Measurements from ENCODE around the gene SLC25A42. TPM values are rescaled to one million over a fixed set of nuclear protein-coding genes. Genes with fewer than 3 reads are reported as not detected.

The SLC25A42 gene
- total and polyA plus RNA-seq, 2 of the 13 experiments (the other 11 are each of a cell fraction or from before 2014, with no cell fraction given), result 12.8 to 18.3 TPM

DNA sequence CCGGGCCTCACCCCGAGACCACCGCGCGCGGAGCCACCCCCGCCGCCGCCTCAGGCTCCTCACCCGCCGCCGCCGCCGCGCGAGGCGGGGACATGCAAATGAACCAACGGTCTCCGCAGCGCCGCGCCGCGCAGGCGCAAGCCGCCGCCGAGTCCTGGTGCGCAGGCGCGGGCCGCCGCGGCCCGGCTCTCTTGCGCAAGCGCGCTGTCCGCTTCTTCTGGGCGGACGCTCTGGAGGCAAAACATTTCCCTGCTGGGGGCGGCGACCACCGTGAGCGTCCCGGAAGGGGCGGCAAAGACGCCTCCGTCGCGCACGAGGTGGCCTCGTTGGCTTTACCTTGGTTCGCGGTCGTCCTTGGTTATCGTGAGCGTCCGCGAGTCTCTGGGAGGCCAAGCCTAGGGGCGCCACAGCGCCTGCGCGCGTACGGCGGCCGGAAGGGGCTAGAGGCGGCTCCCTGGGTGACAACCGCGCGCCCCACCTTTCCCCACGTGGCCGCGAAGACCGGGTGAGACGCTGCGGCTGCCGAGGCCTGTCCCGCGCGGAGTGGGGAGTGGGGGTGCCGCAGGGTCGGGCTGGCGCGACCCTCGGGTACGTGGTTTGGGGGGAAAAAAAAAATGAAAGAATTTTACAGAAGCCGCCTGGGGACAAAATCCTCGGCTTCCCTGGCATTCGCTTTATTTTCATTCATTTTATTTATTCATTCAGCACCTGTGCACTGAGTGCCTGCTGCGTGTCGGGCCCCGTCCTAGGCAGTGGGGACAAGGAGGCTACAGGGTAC is 30.2 kb upstream of the SLC25A42 start, which contains the start of the genes ARMC6 and SUGP2 (continued):
- TF ChIP-seq, protein P1, sequence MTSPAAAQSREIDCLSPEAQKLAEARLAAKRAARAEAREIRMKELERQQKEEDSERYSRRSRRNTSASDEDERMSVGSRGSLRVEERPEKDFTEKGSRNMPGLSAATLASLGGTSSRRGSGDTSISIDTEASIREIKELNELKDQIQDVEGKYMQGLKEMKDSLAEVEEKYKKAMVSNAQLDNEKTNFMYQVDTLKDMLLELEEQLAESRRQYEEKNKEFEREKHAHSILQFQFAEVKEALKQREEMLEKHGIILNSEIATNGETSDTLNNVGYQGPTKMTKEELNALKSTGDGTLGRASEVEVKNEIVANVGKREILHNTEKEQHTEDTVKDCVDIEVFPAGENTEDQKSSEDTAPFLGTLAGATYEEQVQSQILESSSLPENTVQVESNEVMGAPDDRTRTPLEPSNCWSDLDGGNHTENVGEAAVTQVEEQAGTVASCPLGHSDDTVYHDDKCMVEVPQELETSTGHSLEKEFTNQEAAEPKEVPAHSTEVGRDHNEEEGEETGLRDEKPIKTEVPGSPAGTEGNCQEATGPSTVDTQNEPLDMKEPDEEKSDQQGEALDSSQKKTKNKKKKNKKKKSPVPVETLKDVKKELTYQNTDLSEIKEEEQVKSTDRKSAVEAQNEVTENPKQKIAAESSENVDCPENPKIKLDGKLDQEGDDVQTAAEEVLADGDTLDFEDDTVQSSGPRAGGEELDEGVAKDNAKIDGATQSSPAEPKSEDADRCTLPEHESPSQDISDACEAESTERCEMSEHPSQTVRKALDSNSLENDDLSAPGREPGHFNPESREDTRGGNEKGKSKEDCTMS (CRISPR knock-in tag; conservative IDR thresholded peaks at IDR 0.05), result no peak; the same call in 1 of the 2 replicates
- 0 out of 2 replicates have a peak, but pooled peaks have one; percentile 57 for TF ChIP-seq SP2 (CRISPR knock-in tag; IDR thresholded peaks at IDR 0.05)
- TF ChIP-seq, protein P2, sequence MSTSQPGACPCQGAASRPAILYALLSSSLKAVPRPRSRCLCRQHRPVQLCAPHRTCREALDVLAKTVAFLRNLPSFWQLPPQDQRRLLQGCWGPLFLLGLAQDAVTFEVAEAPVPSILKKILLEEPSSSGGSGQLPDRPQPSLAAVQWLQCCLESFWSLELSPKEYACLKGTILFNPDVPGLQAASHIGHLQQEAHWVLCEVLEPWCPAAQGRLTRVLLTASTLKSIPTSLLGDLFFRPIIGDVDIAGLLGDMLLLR (CRISPR knock-in tag; IDR thresholded peaks at IDR 0.05), result peak; percentile 97
- peak; percentile 57 for TF ChIP-seq SKI (IDR thresholded peaks at IDR 0.05; ENCODE audit: partially characterized antibody)
- peak; percentile 30; the same call in 1 of the 2 replicates for TF ChIP-seq NCOR1 (IDR thresholded peaks at IDR 0.05; ENCODE audit: borderline replicate concordance, low read length)
- TF ChIP-seq, protein P3, sequence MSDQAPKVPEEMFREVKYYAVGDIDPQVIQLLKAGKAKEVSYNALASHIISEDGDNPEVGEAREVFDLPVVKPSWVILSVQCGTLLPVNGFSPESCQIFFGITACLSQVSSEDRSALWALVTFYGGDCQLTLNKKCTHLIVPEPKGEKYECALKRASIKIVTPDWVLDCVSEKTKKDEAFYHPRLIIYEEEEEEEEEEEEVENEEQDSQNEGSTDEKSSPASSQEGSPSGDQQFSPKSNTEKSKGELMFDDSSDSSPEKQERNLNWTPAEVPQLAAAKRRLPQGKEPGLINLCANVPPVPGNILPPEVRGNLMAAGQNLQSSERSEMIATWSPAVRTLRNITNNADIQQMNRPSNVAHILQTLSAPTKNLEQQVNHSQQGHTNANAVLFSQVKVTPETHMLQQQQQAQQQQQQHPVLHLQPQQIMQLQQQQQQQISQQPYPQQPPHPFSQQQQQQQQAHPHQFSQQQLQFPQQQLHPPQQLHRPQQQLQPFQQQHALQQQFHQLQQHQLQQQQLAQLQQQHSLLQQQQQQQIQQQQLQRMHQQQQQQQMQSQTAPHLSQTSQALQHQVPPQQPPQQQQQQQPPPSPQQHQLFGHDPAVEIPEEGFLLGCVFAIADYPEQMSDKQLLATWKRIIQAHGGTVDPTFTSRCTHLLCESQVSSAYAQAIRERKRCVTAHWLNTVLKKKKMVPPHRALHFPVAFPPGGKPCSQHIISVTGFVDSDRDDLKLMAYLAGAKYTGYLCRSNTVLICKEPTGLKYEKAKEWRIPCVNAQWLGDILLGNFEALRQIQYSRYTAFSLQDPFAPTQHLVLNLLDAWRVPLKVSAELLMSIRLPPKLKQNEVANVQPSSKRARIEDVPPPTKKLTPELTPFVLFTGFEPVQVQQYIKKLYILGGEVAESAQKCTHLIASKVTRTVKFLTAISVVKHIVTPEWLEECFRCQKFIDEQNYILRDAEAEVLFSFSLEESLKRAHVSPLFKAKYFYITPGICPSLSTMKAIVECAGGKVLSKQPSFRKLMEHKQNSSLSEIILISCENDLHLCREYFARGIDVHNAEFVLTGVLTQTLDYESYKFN (CRISPR knock-in tag; conservative IDR thresholded peaks at IDR 0.05), result peak; percentile 37; the same call in 1 of the 2 replicates
- TF ChIP-seq, protein P4, sequence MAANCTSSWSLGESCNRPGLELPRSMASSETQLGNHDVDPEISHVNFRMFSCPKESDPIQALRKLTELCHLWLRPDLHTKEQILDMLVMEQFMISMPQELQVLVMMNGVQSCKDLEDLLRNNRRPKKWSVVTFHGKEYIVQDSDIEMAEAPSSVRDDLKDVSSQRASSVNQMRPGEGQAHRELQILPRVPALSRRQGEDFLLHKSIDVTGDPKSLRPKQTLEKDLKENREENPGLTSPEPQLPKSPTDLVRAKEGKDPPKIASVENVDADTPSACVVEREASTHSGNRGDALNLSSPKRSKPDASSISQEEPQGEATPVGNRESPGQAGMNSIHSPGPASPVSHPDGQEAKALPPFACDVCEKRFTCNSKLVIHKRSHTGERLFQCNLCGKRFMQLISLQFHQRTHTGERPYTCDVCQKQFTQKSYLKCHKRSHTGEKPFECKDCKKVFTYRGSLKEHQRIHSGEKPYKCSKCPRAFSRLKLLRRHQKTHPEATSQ (CRISPR knock-in tag; IDR thresholded peaks at IDR 0.05; ENCODE audit: borderline replicate concordance), result peak; percentile 75; the same call in 1 of the 2 replicates
- TF ChIP-seq ATF1 (CRISPR knock-in tag; IDR thresholded peaks at IDR 0.05), result no peak
- peak; percentile 78; the same call in 1 of the 2 replicates for TF ChIP-seq ZNF816 (CRISPR knock-in tag; IDR thresholded peaks at IDR 0.05; ENCODE audit: borderline replicate concordance)
- no peak for TF ChIP-seq ZNF3 (CRISPR knock-in tag; IDR thresholded peaks at IDR 0.05)
- TF ChIP-seq ZSCAN31 (CRISPR knock-in tag; IDR thresholded peaks at IDR 0.05; ENCODE audit: low read depth), result no peak; the same call in 1 of the 2 replicates
- TF ChIP-seq ZNF550 (CRISPR knock-in tag; IDR thresholded peaks at IDR 0.05; ENCODE audit: borderline replicate concordance), result 0 out of 2 replicates have a peak, but pooled peaks have one; percentile 58
- TF ChIP-seq ZMAT3 (CRISPR knock-in tag; conservative IDR thresholded peaks at IDR 0.05), result peak; percentile 84
- TF ChIP-seq, protein P5, sequence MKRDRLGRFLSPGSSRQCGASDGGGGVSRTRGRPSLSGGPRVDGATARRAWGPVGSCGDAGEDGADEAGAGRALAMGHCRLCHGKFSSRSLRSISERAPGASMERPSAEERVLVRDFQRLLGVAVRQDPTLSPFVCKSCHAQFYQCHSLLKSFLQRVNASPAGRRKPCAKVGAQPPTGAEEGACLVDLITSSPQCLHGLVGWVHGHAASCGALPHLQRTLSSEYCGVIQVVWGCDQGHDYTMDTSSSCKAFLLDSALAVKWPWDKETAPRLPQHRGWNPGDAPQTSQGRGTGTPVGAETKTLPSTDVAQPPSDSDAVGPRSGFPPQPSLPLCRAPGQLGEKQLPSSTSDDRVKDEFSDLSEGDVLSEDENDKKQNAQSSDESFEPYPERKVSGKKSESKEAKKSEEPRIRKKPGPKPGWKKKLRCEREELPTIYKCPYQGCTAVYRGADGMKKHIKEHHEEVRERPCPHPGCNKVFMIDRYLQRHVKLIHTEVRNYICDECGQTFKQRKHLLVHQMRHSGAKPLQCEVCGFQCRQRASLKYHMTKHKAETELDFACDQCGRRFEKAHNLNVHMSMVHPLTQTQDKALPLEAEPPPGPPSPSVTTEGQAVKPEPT (CRISPR knock-in tag; IDR thresholded peaks at IDR 0.05; ENCODE audit: low read depth), result peak; percentile 70; the same call in 1 of the 2 replicates

Measured in HepG2 (cell line).